ENCODE results near the gene CLINT1. TPM values are rescaled to one million over a fixed set of nuclear protein-coding genes. Genes with fewer than 3 reads are reported as not detected.

The CLINT1 gene
- polyA plus RNA-seq, 2 of the 4 experiments (the other 2 are of a cell fraction), result 89.7 to 185 TPM

- H3K4me3 ChIP-seq, result no peak overlapping the region
- no peak overlapping the region for H3K27ac ChIP-seq
- H3K4me2 ChIP-seq, result no peak overlapping the region
- ChIA-PET CTCF (interaction anchor here (0.9 kb wide), 1 partner anchor 408 kb away, joined by 3 read pairs; no protein-coding TSS in a partner anchor), POLR2A (no interaction called here)
- no peaks in the 10 kb centered on the region for H3K9me3 ChIP-seq
- no peak for TF ChIP-seq NR3C1 (IDR thresholded peaks at IDR 0.05)
- TF ChIP-seq, protein P1, sequence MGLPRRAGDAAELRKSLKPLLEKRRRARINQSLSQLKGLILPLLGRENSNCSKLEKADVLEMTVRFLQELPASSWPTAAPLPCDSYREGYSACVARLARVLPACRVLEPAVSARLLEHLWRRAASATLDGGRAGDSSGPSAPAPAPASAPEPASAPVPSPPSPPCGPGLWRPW (IDR thresholded peaks at IDR 0.05), result no peak
- TF ChIP-seq SREBF2 (IDR thresholded peaks at IDR 0.05), result no peak
- TF ChIP-seq ZSCAN20 (CRISPR knock-in tag; IDR thresholded peaks at IDR 0.05), result no peak
- TF ChIP-seq JUNB (IDR thresholded peaks at IDR 0.05), result no peak
- TF ChIP-seq EP300 (IDR thresholded peaks at IDR 0.05), result no peak
- no peak for TF ChIP-seq FOSB (CRISPR knock-in tag; IDR thresholded peaks at IDR 0.05)
- TF ChIP-seq, protein P2, sequence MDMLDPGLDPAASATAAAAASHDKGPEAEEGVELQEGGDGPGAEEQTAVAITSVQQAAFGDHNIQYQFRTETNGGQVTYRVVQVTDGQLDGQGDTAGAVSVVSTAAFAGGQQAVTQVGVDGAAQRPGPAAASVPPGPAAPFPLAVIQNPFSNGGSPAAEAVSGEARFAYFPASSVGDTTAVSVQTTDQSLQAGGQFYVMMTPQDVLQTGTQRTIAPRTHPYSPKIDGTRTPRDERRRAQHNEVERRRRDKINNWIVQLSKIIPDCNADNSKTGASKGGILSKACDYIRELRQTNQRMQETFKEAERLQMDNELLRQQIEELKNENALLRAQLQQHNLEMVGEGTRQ (IDR thresholded peaks at IDR 0.05), result no peak
- no peak for TF ChIP-seq MAZ (IDR thresholded peaks at IDR 0.05; ENCODE audit: borderline replicate concordance, low read depth, low read length)
- no peak for TF ChIP-seq HOXB5 (CRISPR knock-in tag; IDR thresholded peaks at IDR 0.05)
- no peak for TF ChIP-seq POLR2AphosphoS2 (conservative IDR thresholded peaks at IDR 0.05; ENCODE audit: low read length)
- TF ChIP-seq RCOR1 (IDR thresholded peaks at IDR 0.05; ENCODE audit: low read depth, low read length), result no peak
- TF ChIP-seq EHMT2 (IDR thresholded peaks at IDR 0.05; ENCODE audit: low read depth), result no peak
- TF ChIP-seq RFX5 (IDR thresholded peaks at IDR 0.05), result no peak
- TF ChIP-seq HDAC2 (IDR thresholded peaks at IDR 0.05), result no peak
- no peak for FAIRE-seq
- H3K4me1 ChIP-seq, result 0 out of 3 replicates have a peak, but pooled peaks cover 5% of the 10 kb centered on the region
- no peak for ATAC-seq
- no peak for DNase-seq (ENCODE audit: low read depth in 1 of 2, low spot score in 1 of 2)
- WGBS (ENCODE audit: missing lambda C conversion rate), result 91% methylated on average over 6 of the region's 6 CpGs
Observed at GRCh38 chr5:157735991-157736390, 123.0 kb downstream of the CLINT1 start.

Small RNA genes lying within 50 kb of the gene (small RNA-seq; reads per million reads assigned to genes)
- gene AC026407.1, result 0 reads per million in 6 experiments
- gene RNU6-260P, result 0 reads per million in 6 experiments

Other genes starting within 250 kb of the CLINT1 start
- gene SOX30, start 206.7 kb downstream of the CLINT1 start, polyA plus RNA-seq (2011; rRNA removed), result 0.07 and 0.10 TPM in 2 replicates
- 0.08 TPM in 2 of 3 replicates, not detected in the other for gene SOX30, start 206.7 kb downstream of the CLINT1 start, polyA plus RNA-seq (2017; fragmentation: RNase III; extraction: RNeasy Plus Mini Kit Qiagen cat#74134 plus additional on column Dnase treatment)
- not detected in 2 replicates for gene C5orf52, start 187.6 kb downstream of the CLINT1 start, polyA plus RNA-seq (2011; rRNA removed)
- gene C5orf52, start 187.6 kb downstream of the CLINT1 start, polyA plus RNA-seq (2017; fragmentation: RNase III; extraction: RNeasy Plus Mini Kit Qiagen cat#74134 plus additional on column Dnase treatment), result not detected in 3 replicates
- 31.9 and 45.6 TPM in 2 replicates for gene THG1L, start 127.7 kb downstream of the CLINT1 start, polyA plus RNA-seq (2011; rRNA removed)
- 36.9 to 43.7 TPM (median 39.3 TPM) in 3 replicates for gene THG1L, start 127.7 kb downstream of the CLINT1 start, polyA plus RNA-seq (2017; fragmentation: RNase III; extraction: RNeasy Plus Mini Kit Qiagen cat#74134 plus additional on column Dnase treatment)
- gene LSM11, start 115.4 kb downstream of the CLINT1 start, polyA plus RNA-seq (2011; rRNA removed), result 3.7 and 4.1 TPM in 2 replicates
- 2.7 to 2.9 TPM (median 2.8 TPM) in 3 replicates for gene LSM11, start 115.4 kb downstream of the CLINT1 start, polyA plus RNA-seq (2017; fragmentation: RNase III; extraction: RNeasy Plus Mini Kit Qiagen cat#74134 plus additional on column Dnase treatment)